GM23338 (cell line): ENCODE data around the gene SCAPER.

Experiments used
- CREB1 ChIP-seq: fragments of 250-450 bp; sonication (Bioruptor Pico); IDR thresholded peaks from 2 replicates; pipeline ENCODE4 v1.5.0; 2020; ENCODE audit warnings: low read depth, mild to moderate bottlenecking, moderate library complexity
- CTCF ChIP-seq, 2 experiments: fragments of 200-600 bp in 1 of 2; sonication (generic) in 1 of 2; conservative IDR thresholded peaks; 2 replicates each; pipeline versions ENCODE4 v1.5.1 to v1.6.1; 2016 to 2017; ENCODE audit warnings: antibody characterized with exemption in 2 of 2, low read depth in 2 of 2, mild to moderate bottlenecking in 2 of 2, moderate library complexity in 1 of 2
- ETS1 ChIP-seq: IDR thresholded peaks from 2 replicates; pipeline ENCODE4 v1.6.1; 2016; ENCODE audit warnings: antibody characterized with exemption
- EZH2 ChIP-seq: fragments of 200-600 bp; sonication (generic); IDR thresholded peaks from one replicate; pipeline ENCODE4 v1.8.0; 2017; ENCODE audit warnings: antibody characterized with exemption, mild to moderate bottlenecking, low read depth; ENCODE audit not compliant: unreplicated experiment
- EZH2phosphoT487 ChIP-seq: fragments of 200-600 bp; sonication (generic); IDR thresholded peaks from one replicate; pipeline ENCODE4 v1.8.1; 2018; ENCODE audit warnings: antibody characterized with exemption; ENCODE audit not compliant: unreplicated experiment
- JUNB ChIP-seq: IDR thresholded peaks from one replicate; pipeline ENCODE4 v1.6.1; 2016; ENCODE audit warnings: antibody characterized with exemption; ENCODE audit not compliant: unreplicated experiment
- NANOG ChIP-seq: IDR thresholded peaks from 2 replicates; pipeline ENCODE4 v1.6.1; 2016; ENCODE audit warnings: antibody characterized with exemption, borderline replicate concordance
- POLR2AphosphoS5 ChIP-seq: IDR thresholded peaks from 2 replicates; pipeline ENCODE4 v1.6.1; 2016; ENCODE audit warnings: antibody characterized with exemption, low read depth
- REST ChIP-seq: IDR thresholded peaks from one replicate; pipeline ENCODE4 v1.6.1; 2018; ENCODE audit warnings: antibody characterized with exemption; ENCODE audit not compliant: unreplicated experiment
- STAT1 ChIP-seq: IDR thresholded peaks from one replicate; pipeline ENCODE4 v1.6.1; 2016; ENCODE audit warnings: antibody characterized with exemption; ENCODE audit not compliant: unreplicated experiment
- ZNF114 ChIP-seq: fragments of 250-450 bp; sonication (Bioruptor Pico); IDR thresholded peaks from 2 replicates; pipeline ENCODE4 v1.5.0; 2020; ENCODE audit warnings: mild to moderate bottlenecking, moderate library complexity
- ZNF331 ChIP-seq: fragments of 250-450 bp; sonication (Bioruptor Pico); IDR thresholded peaks from 2 replicates; pipeline ENCODE4 v1.5.0; 2020; ENCODE audit warnings: low read depth, mild to moderate bottlenecking, moderate library complexity
- ZNF462 ChIP-seq: fragments of 250-450 bp; sonication (Bioruptor Pico); IDR thresholded peaks from 2 replicates; pipeline ENCODE4 v1.5.0; 2020; ENCODE audit warnings: mild to moderate bottlenecking, moderate library complexity

GRCh38 chr15:76863693-76864092, 41.4 kb downstream of the SCAPER start:
- TF ChIP-seq CTCF (conservative IDR thresholded peaks at IDR 0.05; ENCODE audit: low read depth in 2 of 2): no peak
- no peak for TF ChIP-seq STAT1
- TF ChIP-seq POLR2AphosphoS5: no peak
- no peak for TF ChIP-seq CREB1 (CRISPR knock-in tag)
- no peak for TF ChIP-seq REST
- TF ChIP-seq EZH2: no peak
- no peak for TF ChIP-seq EZH2phosphoT487
- no peak for TF ChIP-seq ZNF114 (CRISPR knock-in tag)
- no peak for TF ChIP-seq ETS1
- no peak for TF ChIP-seq ZNF331 (CRISPR knock-in tag)
- no peak for TF ChIP-seq NANOG
- TF ChIP-seq JUNB: no peak
- TF ChIP-seq ZNF462 (CRISPR knock-in tag): no peak
